Mesothelial cell of epicardium (in vitro differentiated cells): Measurements from ENCODE around the gene LGI4. TPM values are rescaled to one million over a fixed set of nuclear protein-coding genes. Genes with fewer than 3 reads are reported as not detected.

Source experiments
- DNase-seq, 2 experiments: peaks; one replicate each; pipeline ENCODE4 v3.0.0; 2021; ENCODE audit warnings: low spot score in 2 of 2; ENCODE audit not compliant: unreplicated experiment in 2 of 2
- H3K27ac Mint-ChIP-seq: 2 replicates; pipeline ENCODE4 v1.8.0; 2021; ENCODE audit warnings: mixed read lengths
- H3K27me3 Mint-ChIP-seq: 2 replicates; pipeline ENCODE4 v1.8.0; 2021; ENCODE audit warnings: low read depth, mixed read lengths
- H3K36me3 Mint-ChIP-seq: 2 replicates; pipeline ENCODE4 v1.8.0; 2021; ENCODE audit warnings: mixed read lengths
- H3K4me1 Mint-ChIP-seq: 2 replicates; pipeline ENCODE4 v1.8.0; 2021; ENCODE audit warnings: mixed read lengths
- H3K4me3 Mint-ChIP-seq: 2 replicates; pipeline ENCODE4 v1.8.0; 2021; ENCODE audit warnings: mild to moderate bottlenecking, moderate library complexity, mixed read lengths
- H3K9me3 Mint-ChIP-seq: 2 replicates; pipeline ENCODE4 v1.8.0; 2021; ENCODE audit warnings: mixed read lengths
- total RNA-seq: library from RNA; stranded (reverse); gene quantifications from 3 replicates; pipeline ENCODE4 v1.2.1, GENCODE V29; 2021
- TF ChIP-seq, protein P1 (sequence below): fragments of 200-600 bp; sonication (generic); IDR thresholded peaks from one replicate; pipeline ENCODE4 v1.5.0; 2021; ENCODE audit warnings: antibody characterized with exemption; ENCODE audit not compliant: unreplicated experiment

LGI4 gene
- total RNA-seq, 1 donor from 2014 or later = 1.4 TPM

DNA sequence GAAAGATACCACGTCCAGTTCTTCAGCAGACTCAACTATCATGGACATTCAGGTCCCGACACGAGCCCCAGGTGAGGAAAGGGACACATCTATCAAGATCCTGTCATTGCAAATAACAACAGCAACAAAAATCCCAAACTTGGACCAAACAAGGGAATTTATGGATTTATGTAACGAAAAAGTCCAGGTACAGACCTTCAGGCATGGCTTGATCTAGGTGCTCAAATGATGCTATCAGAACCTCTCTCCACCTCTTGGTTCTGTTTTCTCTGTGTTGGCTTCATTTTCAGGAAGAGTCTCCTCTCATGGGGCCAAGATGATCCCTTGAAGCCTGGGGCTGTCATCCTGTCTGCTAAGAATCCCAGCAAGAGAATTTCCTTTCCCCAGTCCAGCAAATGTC lies 22.6 kb upstream of the LGI4 start:
- no peak for DNase-seq
- TF ChIP-seq, protein P1, sequence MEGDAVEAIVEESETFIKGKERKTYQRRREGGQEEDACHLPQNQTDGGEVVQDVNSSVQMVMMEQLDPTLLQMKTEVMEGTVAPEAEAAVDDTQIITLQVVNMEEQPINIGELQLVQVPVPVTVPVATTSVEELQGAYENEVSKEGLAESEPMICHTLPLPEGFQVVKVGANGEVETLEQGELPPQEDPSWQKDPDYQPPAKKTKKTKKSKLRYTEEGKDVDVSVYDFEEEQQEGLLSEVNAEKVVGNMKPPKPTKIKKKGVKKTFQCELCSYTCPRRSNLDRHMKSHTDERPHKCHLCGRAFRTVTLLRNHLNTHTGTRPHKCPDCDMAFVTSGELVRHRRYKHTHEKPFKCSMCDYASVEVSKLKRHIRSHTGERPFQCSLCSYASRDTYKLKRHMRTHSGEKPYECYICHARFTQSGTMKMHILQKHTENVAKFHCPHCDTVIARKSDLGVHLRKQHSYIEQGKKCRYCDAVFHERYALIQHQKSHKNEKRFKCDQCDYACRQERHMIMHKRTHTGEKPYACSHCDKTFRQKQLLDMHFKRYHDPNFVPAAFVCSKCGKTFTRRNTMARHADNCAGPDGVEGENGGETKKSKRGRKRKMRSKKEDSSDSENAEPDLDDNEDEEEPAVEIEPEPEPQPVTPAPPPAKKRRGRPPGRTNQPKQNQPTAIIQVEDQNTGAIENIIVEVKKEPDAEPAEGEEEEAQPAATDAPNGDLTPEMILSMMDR = no peak
- Mint-ChIP-seq H3K9me3 (peaks cover 5% of the 10 kb centered on the region), H3K36me3 (peaks cover 9% of the 10 kb centered on the region), H3K4me1 (peaks cover 18% of the 10 kb centered on the region), H3K27ac (no peak overlapping the region), H3K27me3 (peaks cover 29% of the 10 kb centered on the region), H3K4me3 (no peak overlapping the region)

DNA sequence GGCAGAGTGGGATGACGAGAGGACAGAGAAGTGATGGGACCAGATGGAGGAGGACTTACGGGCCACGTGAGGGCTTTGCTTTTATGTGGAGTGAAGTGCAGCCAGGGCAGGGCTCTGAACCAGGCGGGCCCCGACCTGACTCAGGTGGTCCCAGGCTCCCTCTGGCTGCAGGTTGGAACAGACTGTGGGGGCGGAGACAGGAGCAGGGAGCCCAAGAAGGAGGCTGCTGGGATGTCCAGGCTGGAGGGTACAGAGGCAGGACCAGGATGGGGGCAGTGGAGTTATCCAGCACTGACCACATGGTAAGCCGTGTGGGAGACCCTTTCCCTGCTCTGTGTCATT lies 21.8 kb upstream of the LGI4 start:
- Mint-ChIP-seq H3K4me1 (peaks cover 22% of the 10 kb centered on the region), H3K4me3 (no peak overlapping the region), H3K27me3 (peaks cover 33% of the 10 kb centered on the region), H3K36me3 (peaks cover 8% of the 10 kb centered on the region), H3K9me3 (no peaks in the 10 kb centered on the region), H3K27ac (no peak overlapping the region)
- no peak for DNase-seq
- TF ChIP-seq, protein P1 = no peak

DNA sequence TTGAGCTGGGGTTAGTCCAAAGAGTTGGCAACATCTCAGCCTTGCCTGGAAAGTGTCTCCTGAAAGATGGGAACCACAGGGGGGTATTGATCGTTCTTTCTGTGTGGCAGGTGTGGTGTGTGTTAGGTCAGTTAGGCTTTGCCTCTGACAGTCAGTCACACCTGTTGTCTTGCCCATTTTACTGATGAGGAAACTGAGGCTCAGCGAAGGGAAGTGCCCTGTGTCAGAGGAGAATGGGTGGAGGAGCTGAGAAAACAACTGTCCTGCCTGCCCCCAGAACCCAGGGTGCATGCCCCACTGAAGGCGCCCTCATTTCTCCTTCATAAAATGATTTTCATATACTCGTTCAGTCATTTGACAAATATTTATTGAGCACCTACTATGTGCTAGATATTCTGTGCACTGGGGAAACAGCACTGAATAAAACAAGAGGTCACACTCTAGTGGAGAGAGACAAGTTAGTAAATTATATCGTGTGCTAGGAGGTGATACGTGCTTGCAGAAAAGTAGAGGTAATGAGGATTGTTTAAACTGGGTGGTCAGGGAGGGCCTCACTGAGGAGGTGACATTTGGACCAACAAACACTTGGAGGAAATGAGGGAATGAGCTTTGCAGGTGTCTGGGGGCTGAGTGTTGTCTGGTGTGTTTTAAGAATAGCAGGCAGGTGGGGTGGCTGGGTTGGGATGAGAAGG lies 21.3 kb upstream of the LGI4 start:
- peaks cover 22% of the 10 kb centered on the region for H3K4me1 Mint-ChIP-seq
- DNase-seq = no peak
- peaks cover 3% of the 10 kb centered on the region for H3K36me3 Mint-ChIP-seq
- H3K4me3 Mint-ChIP-seq = peak overlapping the region; percentile 82
- H3K9me3 Mint-ChIP-seq = no peaks in the 10 kb centered on the region
- H3K27me3 Mint-ChIP-seq = peaks cover 33% of the 10 kb centered on the region
- TF ChIP-seq, protein P1 = no peak
- no peak overlapping the region for H3K27ac Mint-ChIP-seq

DNA sequence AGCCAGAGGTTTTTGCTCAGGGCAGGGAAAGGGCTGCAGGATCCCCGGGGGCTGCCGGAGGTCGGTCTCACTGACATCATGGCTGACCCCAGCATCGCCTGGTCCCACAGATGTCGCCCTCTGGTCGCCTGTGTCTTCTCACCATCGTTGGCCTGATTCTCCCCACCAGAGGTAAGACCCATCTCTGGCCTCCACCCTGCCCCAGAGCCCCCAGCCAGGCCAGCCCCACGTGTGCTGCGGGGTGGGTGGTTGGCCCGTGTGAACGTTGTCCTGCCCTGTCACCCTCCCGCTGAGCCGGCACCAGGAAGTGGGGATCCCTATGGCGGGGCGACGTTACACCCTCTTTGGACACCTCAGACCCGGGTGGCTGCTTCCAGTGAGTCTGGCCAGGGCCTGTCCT lies 20.6 kb upstream of the LGI4 start:
- no peak overlapping the region for H3K27ac Mint-ChIP-seq
- peaks cover 33% of the 10 kb centered on the region for H3K27me3 Mint-ChIP-seq
- no peak for DNase-seq
- TF ChIP-seq, protein P1 = no peak
- peaks cover 3% of the 10 kb centered on the region for H3K36me3 Mint-ChIP-seq
- no peaks in the 10 kb centered on the region for H3K9me3 Mint-ChIP-seq
- H3K4me1 Mint-ChIP-seq = peaks cover 26% of the 10 kb centered on the region
- peak overlapping the region; percentile 82 for H3K4me3 Mint-ChIP-seq

DNA sequence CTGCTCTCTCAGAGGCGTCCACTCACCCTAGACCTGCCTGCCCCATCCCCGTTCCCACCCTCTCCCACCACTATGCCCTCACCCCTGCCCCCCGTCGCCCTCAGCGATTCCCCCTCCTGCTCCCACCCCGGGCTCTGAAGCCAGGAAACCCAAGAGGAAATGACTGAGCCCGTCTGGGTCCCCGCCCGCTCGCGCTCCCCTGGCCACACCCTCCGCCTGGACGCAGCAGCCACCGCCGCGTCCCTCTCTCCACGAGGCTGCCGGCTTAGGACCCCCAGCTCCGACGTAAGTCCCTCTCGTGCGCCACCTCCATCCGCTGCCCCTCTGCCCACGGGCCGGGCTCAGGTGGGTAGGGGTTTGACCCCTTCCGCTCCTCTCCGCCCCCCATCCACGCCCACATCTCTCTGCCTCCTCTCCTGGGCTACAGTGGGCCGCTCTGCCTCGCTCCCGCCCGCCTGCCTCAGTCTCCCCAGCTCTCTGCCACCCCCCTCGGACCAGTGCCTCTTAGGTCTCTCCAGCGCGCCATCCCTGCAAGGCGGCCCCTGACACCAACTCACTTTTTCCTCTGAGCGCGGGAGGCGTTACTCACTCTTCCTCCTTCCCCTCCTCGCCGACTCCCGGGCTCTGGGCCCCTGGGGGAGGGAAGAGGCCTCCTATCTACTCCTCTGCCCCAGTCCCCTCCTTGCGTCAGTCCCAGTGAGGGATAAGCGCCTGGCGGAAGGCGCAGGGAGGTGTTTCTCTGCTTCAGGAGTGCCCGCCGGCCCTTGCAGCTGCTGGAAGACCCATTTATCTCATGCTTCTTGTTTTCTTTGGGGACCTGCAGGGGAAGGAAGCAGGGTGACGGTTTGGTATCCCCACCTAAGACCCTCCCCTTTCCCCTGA lies 19.9 kb upstream of the LGI4 start, which contains the start of gene FXYD5:
Gene FXYD5, plus strand, starts transcription at position 211 of the 882 bp plus-strand sequence. CDS start 816 bp downstream, outside the sequence.
- TF ChIP-seq, protein P1 = no peak
- Mint-ChIP-seq H3K4me1 (peaks cover 26% of the 10 kb centered on the region), H3K27me3 (peaks cover 33% of the 10 kb centered on the region), H3K4me3 (peak within 1 kb of the TSS; percentile 82), H3K36me3 (peaks cover 3% of the 10 kb centered on the region), H3K9me3 (no peaks in the 10 kb centered on the region), H3K27ac (peak within 1 kb of the TSS; percentile 80)
- DNase-seq = peak in 1 of 2 experiments; percentile 60
